Astrocyte (in vitro differentiated cells and primary cell): ENCODE measurements around the gene RPS3. TPM values are rescaled to one million over a fixed set of nuclear protein-coding genes. Genes with fewer than 3 reads are reported as not detected.

Experiments used
- DNase-seq: peaks from one replicate; pipeline ENCODE4 v3.0.0-alpha.2; 2010; ENCODE audit warnings: low read depth
- FAIRE-seq: peaks from 2 replicates; lab custom pipeline; 2011; peaks lifted over from hg19 to GRCh38; lab: Jason Lieb, UNC
- H2AFZ ChIP-seq: 2 replicates; pipeline ENCODE4 v1.6.0; 2012; ENCODE audit warnings: low read depth, low read length, inconsistent platforms
- H3K27ac ChIP-seq: 2 replicates; pipeline ENCODE4 v1.5.1; 2011; ENCODE audit warnings: low read depth, low read length, inconsistent platforms
- H3K27me3 ChIP-seq: 2 replicates; pipeline ENCODE4 v1.6.0; 2011; ENCODE audit warnings: low read length, inconsistent platforms; ENCODE audit not compliant: insufficient read depth
- H3K36me3 ChIP-seq: 2 replicates; pipeline ENCODE4 v1.5.1; 2011; ENCODE audit warnings: low read length, inconsistent platforms; ENCODE audit not compliant: insufficient read depth
- H3K4me1 ChIP-seq: 2 replicates; pipeline ENCODE4 v1.5.1; 2011; ENCODE audit warnings: low read length, inconsistent platforms; ENCODE audit not compliant: insufficient read depth
- H3K4me2 ChIP-seq: 2 replicates; pipeline ENCODE4 v1.6.0; 2012; ENCODE audit warnings: low read length, inconsistent platforms
- H3K4me3 ChIP-seq: 2 replicates; pipeline ENCODE4 v1.5.1; 2011; ENCODE audit warnings: low read depth, mild to moderate bottlenecking, low read length, inconsistent platforms; ENCODE audit not compliant: insufficient read depth
- H3K79me2 ChIP-seq: 2 replicates; pipeline ENCODE4 v1.6.0; 2012; ENCODE audit warnings: mild to moderate bottlenecking, low read length, inconsistent platforms; ENCODE audit not compliant: insufficient read depth
- H3K9ac ChIP-seq: 2 replicates; pipeline ENCODE4 v1.6.0; 2012; ENCODE audit warnings: mild to moderate bottlenecking, low read length, inconsistent platforms
- H3K9me3 ChIP-seq: 2 replicates; pipeline ENCODE4 v1.5.1; 2012; ENCODE audit warnings: low read depth, mild to moderate bottlenecking, low read length, inconsistent platforms; ENCODE audit not compliant: insufficient read depth
- H4K20me1 ChIP-seq: 2 replicates; pipeline ENCODE4 v1.6.0; 2012; ENCODE audit warnings: low read length, inconsistent platforms; ENCODE audit not compliant: insufficient read depth
- H3K27ac Mint-ChIP-seq: one replicate; pipeline ENCODE4 v1.8.0; 2021; ENCODE audit warnings: mild to moderate bottlenecking, mixed read lengths; ENCODE audit not compliant: unreplicated experiment
- H3K27me3 Mint-ChIP-seq: one replicate; pipeline ENCODE4 v1.8.0; 2021; ENCODE audit warnings: low read depth, mixed read lengths; ENCODE audit not compliant: unreplicated experiment
- H3K36me3 Mint-ChIP-seq: one replicate; pipeline ENCODE4 v1.8.0; 2021; ENCODE audit warnings: low read depth, mixed read lengths; ENCODE audit not compliant: unreplicated experiment
- H3K4me1 Mint-ChIP-seq: one replicate; pipeline ENCODE4 v1.8.0; 2021; ENCODE audit warnings: low read depth, mixed read lengths; ENCODE audit not compliant: unreplicated experiment
- H3K4me3 Mint-ChIP-seq: one replicate; pipeline ENCODE4 v1.8.0; 2021; ENCODE audit warnings: mild to moderate bottlenecking, moderate library complexity, mixed read lengths; ENCODE audit not compliant: unreplicated experiment
- H3K9me3 Mint-ChIP-seq: one replicate; pipeline ENCODE4 v1.8.0; 2021; ENCODE audit warnings: mild to moderate bottlenecking, mixed read lengths; ENCODE audit not compliant: unreplicated experiment
- EZH2 ChIP-seq: IDR thresholded peaks from 2 replicates; pipeline ENCODE4 v1.6.1; 2012; ENCODE audit warnings: mild to moderate bottlenecking, low read length, inconsistent platforms; ENCODE audit not compliant: insufficient read depth
- total RNA-seq: library from RNA; stranded (reverse); gene quantifications from 2 replicates; pipeline ENCODE4 v1.2.1, GENCODE V29; 2021
- TF ChIP-seq, protein P1 (sequence below): IDR thresholded peaks from 2 replicates; pipeline ENCODE4 v1.5.1; 2011; ENCODE audit warnings: low read depth, mild to moderate bottlenecking, inconsistent platforms, low read length, moderate library complexity; ENCODE audit not compliant: insufficient read depth

The RPS3 gene
- total RNA-seq, 1 donor from 2014 or later = 1,898 TPM

DNA sequence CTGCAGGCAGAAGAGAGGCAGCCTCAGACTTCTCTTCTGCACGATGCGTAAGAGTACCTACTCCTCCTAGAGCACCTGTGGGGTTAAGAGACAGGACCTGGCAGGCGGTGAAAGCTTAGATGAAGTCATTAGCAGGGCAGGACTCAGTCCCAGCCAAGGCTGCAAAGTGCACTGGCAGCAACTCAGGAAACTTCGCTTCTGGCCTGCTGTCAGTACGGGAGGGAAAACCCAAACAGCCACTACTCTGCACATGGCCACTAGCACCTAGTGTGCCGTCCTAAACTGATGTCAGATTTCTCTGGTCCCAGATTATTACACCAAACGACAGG lies 42.5 kb downstream of the RPS3 start:
- Histone ChIP-seq H3K79me2 (no peaks in the 10 kb centered on the region), H3K27me3 (no peaks in the 10 kb centered on the region), H3K4me3 (no peak overlapping the region), H2AFZ (no peak overlapping the region), H3K27ac (no peak overlapping the region), H3K9me3 (no peaks in the 10 kb centered on the region), H3K9ac (no peak overlapping the region), H3K36me3 (no peaks in the 10 kb centered on the region), H3K4me1 (no peaks in the 10 kb centered on the region), H3K4me2 (no peak overlapping the region), H4K20me1 (no peaks in the 10 kb centered on the region)
- TF ChIP-seq, protein P1, sequence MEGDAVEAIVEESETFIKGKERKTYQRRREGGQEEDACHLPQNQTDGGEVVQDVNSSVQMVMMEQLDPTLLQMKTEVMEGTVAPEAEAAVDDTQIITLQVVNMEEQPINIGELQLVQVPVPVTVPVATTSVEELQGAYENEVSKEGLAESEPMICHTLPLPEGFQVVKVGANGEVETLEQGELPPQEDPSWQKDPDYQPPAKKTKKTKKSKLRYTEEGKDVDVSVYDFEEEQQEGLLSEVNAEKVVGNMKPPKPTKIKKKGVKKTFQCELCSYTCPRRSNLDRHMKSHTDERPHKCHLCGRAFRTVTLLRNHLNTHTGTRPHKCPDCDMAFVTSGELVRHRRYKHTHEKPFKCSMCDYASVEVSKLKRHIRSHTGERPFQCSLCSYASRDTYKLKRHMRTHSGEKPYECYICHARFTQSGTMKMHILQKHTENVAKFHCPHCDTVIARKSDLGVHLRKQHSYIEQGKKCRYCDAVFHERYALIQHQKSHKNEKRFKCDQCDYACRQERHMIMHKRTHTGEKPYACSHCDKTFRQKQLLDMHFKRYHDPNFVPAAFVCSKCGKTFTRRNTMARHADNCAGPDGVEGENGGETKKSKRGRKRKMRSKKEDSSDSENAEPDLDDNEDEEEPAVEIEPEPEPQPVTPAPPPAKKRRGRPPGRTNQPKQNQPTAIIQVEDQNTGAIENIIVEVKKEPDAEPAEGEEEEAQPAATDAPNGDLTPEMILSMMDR = no peak
- no peak for TF ChIP-seq EZH2
- DNase-seq (no peak), FAIRE-seq (no peak)
- Mint-ChIP-seq H3K4me3 (no peak overlapping the region), H3K36me3 (peaks cover 3% of the 10 kb centered on the region), H3K27me3 (peaks cover 60% of the 10 kb centered on the region), H3K9me3 (no peaks in the 10 kb centered on the region), H3K27ac (no peak overlapping the region), H3K4me1 (no peaks in the 10 kb centered on the region)

DNA sequence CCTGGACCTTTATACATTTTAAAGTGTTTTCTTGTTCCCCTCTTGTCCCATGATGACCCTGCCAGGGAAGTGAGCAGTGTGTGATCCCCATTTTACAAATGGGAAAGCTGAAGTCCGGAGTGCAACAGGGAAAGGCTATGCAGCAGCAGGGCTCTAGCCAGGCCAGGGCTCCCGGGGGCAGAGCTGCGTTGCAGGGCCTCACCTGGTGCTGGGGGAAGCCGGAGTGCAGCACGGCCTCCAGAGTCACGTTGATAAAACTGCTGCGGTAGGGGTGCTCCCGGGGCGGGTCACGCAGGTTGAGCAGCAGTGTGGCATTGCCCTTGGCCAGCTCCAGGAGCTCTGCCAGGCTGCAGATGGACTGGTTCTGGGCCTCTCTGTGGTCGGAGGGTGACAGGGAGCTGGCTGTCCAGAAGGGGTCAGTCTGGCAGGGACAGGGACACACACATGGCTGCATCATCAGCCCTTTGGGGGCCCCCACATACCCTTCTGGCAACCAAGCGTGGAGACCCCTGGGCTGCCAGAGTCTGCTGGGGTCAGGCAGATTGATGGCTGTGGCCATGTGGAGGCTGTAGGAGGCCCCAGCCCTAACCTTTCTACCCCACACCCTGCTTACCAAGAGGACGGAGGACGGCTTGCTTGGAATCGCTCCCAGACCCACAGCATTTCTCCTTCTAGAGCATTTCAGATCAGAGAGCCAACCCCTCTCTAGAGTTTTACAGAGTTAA lies 43.0 kb downstream of the RPS3 start:
- no peak for FAIRE-seq
- no peaks in the 10 kb centered on the region for H4K20me1 ChIP-seq
- H3K27ac Mint-ChIP-seq = no peak overlapping the region
- no peaks in the 10 kb centered on the region for H3K4me1 Mint-ChIP-seq
- no peak overlapping the region for H3K4me3 Mint-ChIP-seq
- no peak overlapping the region for H3K4me2 ChIP-seq
- no peaks in the 10 kb centered on the region for H3K4me1 ChIP-seq
- no peak for TF ChIP-seq EZH2
- TF ChIP-seq, protein P1 = no peak
- H3K27ac ChIP-seq = no peak overlapping the region
- H3K9me3 Mint-ChIP-seq = no peaks in the 10 kb centered on the region
- H3K9me3 ChIP-seq = no peaks in the 10 kb centered on the region
- peaks cover 3% of the 10 kb centered on the region for H3K36me3 Mint-ChIP-seq
- no peaks in the 10 kb centered on the region for H3K79me2 ChIP-seq
- H2AFZ ChIP-seq = no peak overlapping the region
- no peaks in the 10 kb centered on the region for H3K27me3 ChIP-seq
- H3K36me3 ChIP-seq = no peaks in the 10 kb centered on the region
- DNase-seq = no peak
- no peak overlapping the region for H3K4me3 ChIP-seq
- peaks cover 58% of the 10 kb centered on the region for H3K27me3 Mint-ChIP-seq
- H3K9ac ChIP-seq = no peak overlapping the region

DNA sequence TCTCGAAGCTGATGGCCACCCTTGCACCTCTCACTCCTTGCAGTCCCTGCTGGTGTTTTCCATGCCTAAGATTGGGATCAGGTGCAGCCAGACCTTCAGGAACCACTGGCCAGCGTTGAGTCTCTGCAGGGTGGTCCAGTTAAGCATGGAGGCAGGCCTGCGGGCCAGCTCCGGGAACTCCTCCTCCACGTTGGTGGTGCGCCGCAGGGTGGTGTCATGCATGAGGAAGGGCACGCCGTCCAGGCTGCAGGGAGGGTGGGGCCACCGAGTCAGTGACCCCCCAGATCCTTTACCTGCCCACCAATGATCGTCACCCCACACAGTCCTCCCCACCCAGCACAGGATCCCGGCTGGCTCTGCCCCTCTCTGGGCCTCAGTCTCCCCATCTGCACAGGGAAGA lies 43.7 kb downstream of the RPS3 start:
- H3K4me3 Mint-ChIP-seq = no peak overlapping the region
- no peaks in the 10 kb centered on the region for H3K79me2 ChIP-seq
- TF ChIP-seq EZH2 = no peak
- TF ChIP-seq, protein P1 = no peak
- H3K27ac Mint-ChIP-seq = no peak overlapping the region
- no peak for FAIRE-seq
- no peaks in the 10 kb centered on the region for H3K4me1 ChIP-seq
- DNase-seq = no peak
- H3K4me2 ChIP-seq = no peak overlapping the region
- H3K9ac ChIP-seq = no peak overlapping the region
- H3K9me3 Mint-ChIP-seq = no peaks in the 10 kb centered on the region
- H3K4me1 Mint-ChIP-seq = no peaks in the 10 kb centered on the region
- no peaks in the 10 kb centered on the region for H3K36me3 ChIP-seq
- H3K27me3 Mint-ChIP-seq = peaks cover 52% of the 10 kb centered on the region
- no peak overlapping the region for H3K27ac ChIP-seq
- H3K4me3 ChIP-seq = no peak overlapping the region
- no peaks in the 10 kb centered on the region for H4K20me1 ChIP-seq
- H3K36me3 Mint-ChIP-seq = peaks cover 3% of the 10 kb centered on the region
- no peak overlapping the region for H2AFZ ChIP-seq
- H3K9me3 ChIP-seq = no peaks in the 10 kb centered on the region
- H3K27me3 ChIP-seq = no peaks in the 10 kb centered on the region
